ENCODE measurements around the gene FTCDNL1.

FTCDNL1 gene

GRCh38 chr2:199778655-199779054 is 72.3 kb downstream of the FTCDNL1 start:
- DNase-seq (ENCODE audit: low read depth): no peak
- no peak for TF ChIP-seq CTCF (IDR thresholded peaks at IDR 0.05; ENCODE audit: control insufficient read depth, extremely low read depth, insufficient read depth)
- no peak overlapping the region for H3K4me3 ChIP-seq (ENCODE audit: low read depth, low read length)

- no peak for DNase-seq (ENCODE audit: low read depth)
- H3K4me3 ChIP-seq (ENCODE audit: low read depth, low read length): no peak overlapping the region
- TF ChIP-seq CTCF (IDR thresholded peaks at IDR 0.05; ENCODE audit: control insufficient read depth, extremely low read depth, insufficient read depth): no peak
These were observed 73.1 kb downstream of the FTCDNL1 start for GRCh38 chr2:199777916-199778315.

GRCh38 chr2:199777315-199777714 is 73.7 kb downstream of the FTCDNL1 start:
- H3K4me3 ChIP-seq (ENCODE audit: low read depth, low read length): no peak overlapping the region
- no peak for TF ChIP-seq CTCF (IDR thresholded peaks at IDR 0.05; ENCODE audit: control insufficient read depth, extremely low read depth, insufficient read depth)
- DNase-seq (ENCODE audit: low read depth): no peak

GRCh38 chr2:199775267-199775666 is 75.7 kb downstream of the FTCDNL1 start:
- DNase-seq (ENCODE audit: low read depth): no peak
- TF ChIP-seq CTCF (IDR thresholded peaks at IDR 0.05; ENCODE audit: control insufficient read depth, extremely low read depth, insufficient read depth): no peak

GRCh38 chr2:199772035-199772976 is 78.7 kb downstream of the FTCDNL1 start:
- H3K4me3 ChIP-seq (ENCODE audit: low read depth, low read length): no peak overlapping the region
- no peak for DNase-seq (ENCODE audit: low read depth)
- no peak for TF ChIP-seq CTCF (IDR thresholded peaks at IDR 0.05; ENCODE audit: control insufficient read depth, extremely low read depth, insufficient read depth)

More at GRCh38 chr2:199775267-199775666, 75.7 kb downstream of the FTCDNL1 start:
- H3K4me3 ChIP-seq (ENCODE audit: low read depth, low read length): no peak overlapping the region

GRCh38 chr2:199770716-199771115 is 80.3 kb downstream of the FTCDNL1 start:
- no peak for TF ChIP-seq CTCF (IDR thresholded peaks at IDR 0.05; ENCODE audit: control insufficient read depth, extremely low read depth, insufficient read depth)
- no peak overlapping the region for H3K4me3 ChIP-seq (ENCODE audit: low read depth, low read length)
- no peak for DNase-seq (ENCODE audit: low read depth)
